ENCODE measurements around the gene CRAT.

CRAT gene

DNA sequence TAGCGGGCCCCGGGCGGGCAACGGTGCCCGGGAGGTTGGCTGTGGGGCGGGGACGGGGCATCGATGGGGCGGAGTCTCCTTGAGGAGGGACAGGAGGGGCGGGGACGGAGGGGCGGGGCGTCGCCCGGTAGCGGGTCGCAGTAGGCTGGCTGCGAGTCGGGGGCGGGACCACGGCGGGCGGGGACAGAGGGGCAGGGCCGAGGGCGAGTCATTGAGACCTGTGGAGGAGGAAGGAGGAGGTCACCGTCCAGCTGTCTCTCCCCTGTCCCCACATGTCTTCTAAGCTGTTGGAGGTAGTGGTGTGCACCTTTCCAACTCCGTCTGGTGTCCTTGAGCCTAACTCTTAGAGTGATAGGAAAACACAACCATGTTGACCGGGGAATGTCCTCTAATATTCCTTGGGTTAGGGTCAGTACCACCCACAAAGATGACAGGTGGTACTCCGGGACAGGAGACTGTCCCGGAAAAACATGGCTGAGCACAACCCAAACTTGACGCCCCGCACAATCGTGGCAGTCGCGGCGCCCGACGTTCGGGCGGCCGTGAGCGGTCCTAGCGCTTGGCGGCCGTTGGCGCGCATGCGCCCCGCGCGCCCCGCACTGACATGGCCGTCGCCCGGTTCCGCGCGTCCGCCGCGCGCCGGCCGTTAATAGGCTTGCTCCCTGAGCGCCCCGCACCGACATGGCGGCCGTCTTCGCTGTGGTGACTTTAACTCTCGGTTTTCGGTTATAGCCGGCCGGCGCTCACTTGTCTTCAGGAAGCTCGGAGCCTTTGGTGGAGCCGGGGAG is at the start of gene CRAT, which contains the start of gene PTPA:
Gene CRAT, minus strand, starts transcription at position 54 of the 788 bp plus-strand sequence. CDS start 284 bp downstream, outside the sequence.
Gene PTPA, plus strand, starts transcription at position 676 of the 788 bp plus-strand sequence. CDS start 186 bp downstream, outside the sequence.
- TF ChIP-seq TAF1 (IDR thresholded peaks at IDR 0.05; ENCODE audit: low read depth) (peak; percentile 58; the same call in 1 of the 2 replicates), YY1 (IDR thresholded peaks at IDR 0.05; ENCODE audit: low read depth) (peak; percentile 97), FOXM1 (IDR thresholded peaks at IDR 0.05; ENCODE audit: borderline replicate concordance, low read depth) (no peak), ZBTB7A (IDR thresholded peaks at IDR 0.05; ENCODE audit: low read depth) (no peak), CEBPB (IDR thresholded peaks at IDR 0.05) (no peak; the same call in 1 of the 2 replicates), CREB1 (IDR thresholded peaks at IDR 0.05; ENCODE audit: low read depth) (no peak), TEAD4 (IDR thresholded peaks at IDR 0.05) (no peak), EGR1 (IDR thresholded peaks at IDR 0.05) (peak; percentile 65; the same call in 1 of the 2 replicates), EP300 (IDR thresholded peaks at IDR 0.05; ENCODE audit: borderline replicate concordance) (peak; percentile 14; the same call in 1 of the 2 replicates)
- TF ChIP-seq, protein P1, sequence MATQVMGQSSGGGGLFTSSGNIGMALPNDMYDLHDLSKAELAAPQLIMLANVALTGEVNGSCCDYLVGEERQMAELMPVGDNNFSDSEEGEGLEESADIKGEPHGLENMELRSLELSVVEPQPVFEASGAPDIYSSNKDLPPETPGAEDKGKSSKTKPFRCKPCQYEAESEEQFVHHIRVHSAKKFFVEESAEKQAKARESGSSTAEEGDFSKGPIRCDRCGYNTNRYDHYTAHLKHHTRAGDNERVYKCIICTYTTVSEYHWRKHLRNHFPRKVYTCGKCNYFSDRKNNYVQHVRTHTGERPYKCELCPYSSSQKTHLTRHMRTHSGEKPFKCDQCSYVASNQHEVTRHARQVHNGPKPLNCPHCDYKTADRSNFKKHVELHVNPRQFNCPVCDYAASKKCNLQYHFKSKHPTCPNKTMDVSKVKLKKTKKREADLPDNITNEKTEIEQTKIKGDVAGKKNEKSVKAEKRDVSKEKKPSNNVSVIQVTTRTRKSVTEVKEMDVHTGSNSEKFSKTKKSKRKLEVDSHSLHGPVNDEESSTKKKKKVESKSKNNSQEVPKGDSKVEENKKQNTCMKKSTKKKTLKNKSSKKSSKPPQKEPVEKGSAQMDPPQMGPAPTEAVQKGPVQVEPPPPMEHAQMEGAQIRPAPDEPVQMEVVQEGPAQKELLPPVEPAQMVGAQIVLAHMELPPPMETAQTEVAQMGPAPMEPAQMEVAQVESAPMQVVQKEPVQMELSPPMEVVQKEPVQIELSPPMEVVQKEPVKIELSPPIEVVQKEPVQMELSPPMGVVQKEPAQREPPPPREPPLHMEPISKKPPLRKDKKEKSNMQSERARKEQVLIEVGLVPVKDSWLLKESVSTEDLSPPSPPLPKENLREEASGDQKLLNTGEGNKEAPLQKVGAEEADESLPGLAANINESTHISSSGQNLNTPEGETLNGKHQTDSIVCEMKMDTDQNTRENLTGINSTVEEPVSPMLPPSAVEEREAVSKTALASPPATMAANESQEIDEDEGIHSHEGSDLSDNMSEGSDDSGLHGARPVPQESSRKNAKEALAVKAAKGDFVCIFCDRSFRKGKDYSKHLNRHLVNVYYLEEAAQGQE (IDR thresholded peaks at IDR 0.05; ENCODE audit: low read depth), result no peak
- TF ChIP-seq, protein P2, sequence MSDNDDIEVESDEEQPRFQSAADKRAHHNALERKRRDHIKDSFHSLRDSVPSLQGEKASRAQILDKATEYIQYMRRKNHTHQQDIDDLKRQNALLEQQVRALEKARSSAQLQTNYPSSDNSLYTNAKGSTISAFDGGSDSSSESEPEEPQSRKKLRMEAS (IDR thresholded peaks at IDR 0.05), result peak; percentile 89
- TF ChIP-seq, protein P3, sequence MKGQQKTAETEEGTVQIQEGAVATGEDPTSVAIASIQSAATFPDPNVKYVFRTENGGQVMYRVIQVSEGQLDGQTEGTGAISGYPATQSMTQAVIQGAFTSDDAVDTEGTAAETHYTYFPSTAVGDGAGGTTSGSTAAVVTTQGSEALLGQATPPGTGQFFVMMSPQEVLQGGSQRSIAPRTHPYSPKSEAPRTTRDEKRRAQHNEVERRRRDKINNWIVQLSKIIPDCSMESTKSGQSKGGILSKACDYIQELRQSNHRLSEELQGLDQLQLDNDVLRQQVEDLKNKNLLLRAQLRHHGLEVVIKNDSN (IDR thresholded peaks at IDR 0.05), result 0 out of 2 replicates have a peak, but pooled peaks have one; percentile 8

DNA sequence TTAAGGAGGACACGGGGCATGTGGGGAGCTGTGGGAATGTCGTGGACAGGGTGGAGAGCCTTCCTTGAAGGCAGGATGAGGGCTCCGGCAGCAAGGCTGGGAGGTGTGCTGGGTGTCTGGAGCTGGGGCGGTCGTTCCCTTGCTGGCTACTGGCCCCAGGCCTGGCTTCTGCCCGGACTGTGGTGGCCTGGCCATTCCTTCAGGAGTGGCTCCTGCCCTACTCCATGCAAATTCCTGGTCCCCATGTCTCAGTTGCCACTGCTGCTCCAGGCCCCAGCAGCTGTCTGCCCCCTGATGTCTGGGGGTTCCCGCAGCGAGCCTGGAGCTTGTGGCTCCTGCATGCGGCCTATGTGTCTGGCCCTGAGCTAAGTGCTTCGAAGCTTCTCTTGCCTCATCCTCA is 45.6 kb upstream of the CRAT start:
- TF ChIP-seq CEBPB (IDR thresholded peaks at IDR 0.05) (no peak), TAF1 (IDR thresholded peaks at IDR 0.05; ENCODE audit: low read depth) (no peak), TEAD4 (IDR thresholded peaks at IDR 0.05) (no peak), NFIC (IDR thresholded peaks at IDR 0.05) (no peak), YY1 (IDR thresholded peaks at IDR 0.05; ENCODE audit: low read depth) (no peak), ZBTB7A (IDR thresholded peaks at IDR 0.05; ENCODE audit: low read depth) (no peak), EGR1 (IDR thresholded peaks at IDR 0.05) (no peak), CREB1 (IDR thresholded peaks at IDR 0.05; ENCODE audit: low read depth) (no peak), EP300 (IDR thresholded peaks at IDR 0.05; ENCODE audit: borderline replicate concordance) (no peak), RAD21 (IDR thresholded peaks at IDR 0.05; ENCODE audit: low read depth) (no peak), TCF12 (IDR thresholded peaks at IDR 0.05; ENCODE audit: low read depth) (no peak)
- TF ChIP-seq, protein P1 (IDR thresholded peaks at IDR 0.05; ENCODE audit: low read depth), result no peak
- TF ChIP-seq, protein P3 (IDR thresholded peaks at IDR 0.05), result no peak
- TF ChIP-seq, protein P2 (IDR thresholded peaks at IDR 0.05), result no peak

DNA sequence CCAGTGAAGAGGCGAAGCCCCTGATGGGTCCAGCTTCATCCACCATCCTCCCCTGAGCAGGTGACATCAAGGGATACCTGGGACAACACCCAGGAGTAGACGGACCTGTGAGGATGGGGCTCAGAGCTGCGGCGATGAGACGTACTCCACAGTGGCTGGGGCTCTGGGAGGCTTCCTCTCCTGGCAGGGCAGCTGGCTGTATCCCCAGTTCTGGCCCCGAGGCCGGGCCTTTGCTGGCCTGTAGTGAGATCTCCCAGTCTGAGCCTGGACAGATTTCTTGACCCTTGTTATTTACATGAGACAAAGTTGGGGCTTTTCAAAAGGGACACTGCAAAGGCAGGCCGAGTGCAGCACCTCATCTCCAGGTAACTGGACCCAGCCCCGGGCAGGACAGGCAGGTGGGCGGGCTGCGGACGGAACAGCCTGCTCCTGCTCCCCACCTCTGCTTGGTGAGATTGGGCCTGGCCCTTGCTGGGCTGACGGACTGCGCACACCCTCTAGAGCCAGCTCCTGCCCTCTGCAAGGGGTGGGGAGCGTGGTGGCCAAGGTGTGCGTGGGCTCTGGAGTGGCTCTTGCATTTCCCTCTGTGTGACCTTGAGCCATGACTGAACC is 44.4 kb upstream of the CRAT start:
- TF ChIP-seq NFIC (IDR thresholded peaks at IDR 0.05) (no peak), EP300 (IDR thresholded peaks at IDR 0.05; ENCODE audit: borderline replicate concordance) (no peak), ZBTB7A (IDR thresholded peaks at IDR 0.05; ENCODE audit: low read depth) (no peak), TCF12 (IDR thresholded peaks at IDR 0.05; ENCODE audit: low read depth) (no peak), CREB1 (IDR thresholded peaks at IDR 0.05; ENCODE audit: low read depth) (no peak), YY1 (IDR thresholded peaks at IDR 0.05; ENCODE audit: low read depth) (no peak), RAD21 (IDR thresholded peaks at IDR 0.05; ENCODE audit: low read depth) (no peak), TAF1 (IDR thresholded peaks at IDR 0.05; ENCODE audit: low read depth) (no peak), TEAD4 (IDR thresholded peaks at IDR 0.05) (no peak), EGR1 (IDR thresholded peaks at IDR 0.05) (no peak), FOXM1 (IDR thresholded peaks at IDR 0.05; ENCODE audit: borderline replicate concordance, low read depth) (no peak), CEBPB (IDR thresholded peaks at IDR 0.05) (no peak)
- TF ChIP-seq, protein P3 (IDR thresholded peaks at IDR 0.05), result no peak
- TF ChIP-seq, protein P2 (IDR thresholded peaks at IDR 0.05), result no peak
- TF ChIP-seq, protein P1 (IDR thresholded peaks at IDR 0.05; ENCODE audit: low read depth), result no peak

Data from Ishikawa (cell line).